ENCODE data around the gene MKKS.

GRCh38 chr20:10468340-10468845 lies 34.4 kb upstream of the MKKS start:
- TF ChIP-seq JAZF1 (CRISPR knock-in tag; IDR thresholded peaks at IDR 0.05) = no peak
- TF ChIP-seq CTCF (IDR thresholded peaks at IDR 0.05) = no peak
- no peak for TF ChIP-seq ZNF263 (CRISPR knock-in tag; IDR thresholded peaks at IDR 0.05; ENCODE audit: low read depth)
- no peak for TF ChIP-seq JUN (CRISPR knock-in tag; IDR thresholded peaks at IDR 0.05)
- no peak for TF ChIP-seq ZBTB43 (CRISPR knock-in tag; IDR thresholded peaks at IDR 0.05)
- no peak for TF ChIP-seq ZBTB21 (CRISPR knock-in tag; IDR thresholded peaks at IDR 0.05; ENCODE audit: borderline replicate concordance)
- no peak for TF ChIP-seq CDX4 (CRISPR knock-in tag; IDR thresholded peaks at IDR 0.05; ENCODE audit: borderline replicate concordance)
- no peak for TF ChIP-seq RELA (CRISPR knock-in tag; IDR thresholded peaks at IDR 0.05; ENCODE audit: borderline replicate concordance)
- TF ChIP-seq ETV6 (CRISPR knock-in tag; IDR thresholded peaks at IDR 0.05) = no peak
- no peak for TF ChIP-seq ATF6 (CRISPR knock-in tag; IDR thresholded peaks at IDR 0.05)

All from WTC11 (cell line).